Measurements from ENCODE around the gene LRP5.

The LRP5 gene

GRCh38 chr11:68314203-68315170, 2.1 kb downstream of the LRP5 start:
- Histone ChIP-seq H3K9me3 (ENCODE audit: insufficient read depth, low read length) (no peaks in the 10 kb centered on the region), H2AFZ (ENCODE audit: low read depth, low read length, severe bottlenecking) (no peak overlapping the region), H3K4me3 (ENCODE audit: insufficient read depth, low read length, poor library complexity, severe bottlenecking) (no peak overlapping the region), H3K36me3 (ENCODE audit: low read length) (no peaks in the 10 kb centered on the region), H3K9ac (ENCODE audit: low read length) (no peak overlapping the region), H3K9me2 (replicated peaks; ENCODE audit: insufficient read depth, low read length) (no peaks in the 10 kb centered on the region), H3K27ac (ENCODE audit: low read depth, low read length) (no peak overlapping the region), H3K79me2 (ENCODE audit: insufficient read depth, low read length) (no peaks in the 10 kb centered on the region), H3F3A (ENCODE audit: insufficient read depth) (no peaks in the 10 kb centered on the region), H4K20me1 (ENCODE audit: low read depth, low read length) (no peaks in the 10 kb centered on the region), H3K4me2 (ENCODE audit: low read depth, low read length, poor library complexity, severe bottlenecking) (no peak overlapping the region), H3K27me3 (ENCODE audit: low read length) (no peaks in the 10 kb centered on the region)
- TF ChIP-seq EZH2phosphoT487 (conservative IDR thresholded peaks at IDR 0.05; ENCODE audit: low read length) (no peak), CTCF (IDR thresholded peaks at IDR 0.05; ENCODE audit: insufficient read depth, low read length, poor library complexity, severe bottlenecking) (no peak)

DNA sequence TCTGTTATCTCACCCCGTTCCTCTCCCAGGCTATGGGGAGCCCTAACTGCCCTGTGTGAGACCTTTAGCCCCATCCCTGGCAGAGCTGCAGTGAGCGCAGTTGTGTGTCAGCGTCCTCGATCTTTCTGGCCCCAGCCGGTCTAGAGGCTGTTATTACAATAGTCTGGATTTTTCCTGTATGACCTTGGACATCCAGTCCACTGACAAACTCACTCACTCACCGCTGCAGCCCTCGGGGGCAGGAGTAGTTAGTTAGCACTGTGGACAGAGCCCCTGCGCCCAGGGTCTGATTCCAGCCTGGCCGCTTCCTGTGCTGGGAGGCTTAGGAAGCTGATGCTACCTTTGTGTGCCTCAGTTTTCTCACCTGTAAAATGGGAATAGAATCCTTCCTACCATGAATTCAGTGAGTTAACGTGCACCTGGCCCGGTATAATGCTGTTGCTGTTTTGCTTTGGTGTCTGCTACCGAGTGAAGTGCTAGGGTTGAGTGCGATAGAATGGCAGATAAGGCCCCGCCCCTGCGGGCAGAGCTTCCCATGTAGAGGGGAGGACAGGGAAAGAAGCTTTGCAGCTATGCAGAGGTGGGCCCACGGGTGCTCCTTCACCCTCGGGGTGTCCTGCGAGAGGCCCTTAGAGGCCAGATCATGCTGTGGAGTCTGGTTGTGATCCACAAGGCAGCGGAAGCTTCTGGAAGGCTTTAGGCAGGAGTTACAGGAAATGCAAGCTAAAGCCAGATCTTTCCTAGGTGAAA, 3.0 kb downstream of the LRP5 start:
- H3K9me2 ChIP-seq (replicated peaks; ENCODE audit: insufficient read depth, low read length), result no peaks in the 10 kb centered on the region
- no peak for TF ChIP-seq CTCF (IDR thresholded peaks at IDR 0.05; ENCODE audit: insufficient read depth, low read length, poor library complexity, severe bottlenecking)
- no peak for TF ChIP-seq EZH2phosphoT487 (conservative IDR thresholded peaks at IDR 0.05; ENCODE audit: low read length)
- H3K79me2 ChIP-seq (ENCODE audit: insufficient read depth, low read length), result no peaks in the 10 kb centered on the region
- no peak overlapping the region for H3K4me2 ChIP-seq (ENCODE audit: low read depth, low read length, poor library complexity, severe bottlenecking)
- no peaks in the 10 kb centered on the region for H3K27me3 ChIP-seq (ENCODE audit: low read length)
- no peak overlapping the region for H3K27ac ChIP-seq (ENCODE audit: low read depth, low read length)
- no peaks in the 10 kb centered on the region for H3F3A ChIP-seq (ENCODE audit: insufficient read depth)
- no peaks in the 10 kb centered on the region for H3K36me3 ChIP-seq (ENCODE audit: low read length)
- no peaks in the 10 kb centered on the region for H4K20me1 ChIP-seq (ENCODE audit: low read depth, low read length)
- H3K9ac ChIP-seq (ENCODE audit: low read length), result no peak overlapping the region
- no peaks in the 10 kb centered on the region for H3K9me3 ChIP-seq (ENCODE audit: insufficient read depth, low read length)
- H3K4me3 ChIP-seq (ENCODE audit: insufficient read depth, low read length, poor library complexity, severe bottlenecking), result no peak overlapping the region
- H2AFZ ChIP-seq (ENCODE audit: low read depth, low read length, severe bottlenecking), result no peak overlapping the region

- Histone ChIP-seq H3K36me3 (ENCODE audit: low read length) (no peaks in the 10 kb centered on the region), H3F3A (ENCODE audit: insufficient read depth) (no peaks in the 10 kb centered on the region), H3K9me3 (ENCODE audit: insufficient read depth, low read length) (no peaks in the 10 kb centered on the region), H4K20me1 (ENCODE audit: low read depth, low read length) (no peaks in the 10 kb centered on the region), H3K27me3 (ENCODE audit: low read length) (no peaks in the 10 kb centered on the region), H3K79me2 (ENCODE audit: insufficient read depth, low read length) (no peaks in the 10 kb centered on the region), H3K27ac (ENCODE audit: low read depth, low read length) (no peak overlapping the region), H3K9me2 (replicated peaks; ENCODE audit: insufficient read depth, low read length) (no peaks in the 10 kb centered on the region), H2AFZ (ENCODE audit: low read depth, low read length, severe bottlenecking) (no peak overlapping the region), H3K9ac (ENCODE audit: low read length) (no peak overlapping the region), H3K4me2 (ENCODE audit: low read depth, low read length, poor library complexity, severe bottlenecking) (no peak overlapping the region), H3K4me3 (ENCODE audit: insufficient read depth, low read length, poor library complexity, severe bottlenecking) (no peak overlapping the region)
- TF ChIP-seq EZH2phosphoT487 (conservative IDR thresholded peaks at IDR 0.05; ENCODE audit: low read length), result no peak
- TF ChIP-seq CTCF (IDR thresholded peaks at IDR 0.05; ENCODE audit: insufficient read depth, low read length, poor library complexity, severe bottlenecking), result no peak
These were observed 4.9 kb downstream of the LRP5 start for GRCh38 chr11:68317147-68317785.
